Psoas muscle (tissue), 8 donors: ENCODE results near the gene GNL1. TPM values are rescaled to one million over a fixed set of nuclear protein-coding genes. Genes with fewer than 3 reads are reported as not detected.

Experiments used
- ATAC-seq, 4 donors: fragments of 200-7000 bp; cut with Tn5 transposase; one replicate each; pipeline ENCODE4 v1.9.1; 2020; ENCODE audit warnings: moderate library complexity in 3 of 4, mild to moderate bottlenecking in 2 of 4
- DNase-seq, 2 donors: peaks; one replicate each; pipeline ENCODE4 v3.0.0-alpha.2; 2020
- H3K27ac ChIP-seq: fragments of 200-600 bp; one replicate; pipeline ENCODE4 v1.8.0; 2022
- H3K27me3 ChIP-seq, 3 donors: fragments of 200-600 bp in 1 of 3; one replicate each; pipeline versions ENCODE4 v1.6.1 to v1.8.0; 2013 to 2022; ENCODE audit warnings: low read length in 2 of 3, mild to moderate bottlenecking in 2 of 3, moderate library complexity in 1 of 3; ENCODE audit not compliant: insufficient read depth in 3 of 3
- H3K36me3 ChIP-seq, 2 donors: fragments of 200-600 bp in 1 of 2; one replicate each; pipeline versions ENCODE4 v1.6.1 to v1.8.0; 2013 to 2022; ENCODE audit warnings: low read depth in 1 of 2, mild to moderate bottlenecking in 1 of 2, moderate library complexity in 1 of 2; ENCODE audit not compliant: insufficient read depth in 1 of 2
- H3K4me1 ChIP-seq: fragments of 200-600 bp; one replicate; pipeline ENCODE4 v1.8.0; 2022
- H3K4me3 ChIP-seq: fragments of 200-600 bp; one replicate; pipeline ENCODE4 v1.8.0; 2022; ENCODE audit warnings: mild to moderate bottlenecking
- H3K9me3 ChIP-seq: fragments of 200-600 bp; one replicate; pipeline ENCODE4 v1.8.0; 2022
- WGBS, 3 donors: extraction: QIAGEN DNeasy Blood & Tissue Kit; methylation state at CpG; one replicate each; pipeline versions ENCODE4 v1.1.6 to v1.1.7; 2013; 5-methylcytosine and 5-hydroxymethylcytosine counted together
- intact Hi-C, 2 donors: fragments of 100-400 bp; cut with DNase I; formaldehyde crosslinking; loops; one replicate each; pipeline versions ENCODE4 v1.11.0 to v1.14.2; 2022
- polyA plus RNA-seq, 3 donors: library from polyadenylated mRNA; stranded (reverse); fragments of 200-250 nt; gene quantifications; one replicate each; pipeline ENCODE4 v1.2.3, GENCODE V29; 2013
- total RNA-seq, 4 donors: library from RNA; stranded (reverse); fragmentation: NEBNext Ultra II Directional in 2 of 4; extraction: Animal tissue kit (Norgen Biotek cat#: 25700) in 2 of 4; gene quantifications; one replicate each; pipeline versions ENCODE4 v1.2.1 to v1.2.4, GENCODE V29; 2021 to 2023
- TF ChIP-seq, protein P1 (sequence below): fragments of 200-600 bp; IDR thresholded peaks from one replicate; pipeline ENCODE4 v1.8.0; 2022; ENCODE audit warnings: antibody characterized with exemption
- donor health status: healthy with polysubstance abuse.
- donor health status: DM: no; HTN: no; CAD: no; lungs with moderate emphysema.
- donor health status: Bipolar disorder and iron deficiency.
- donor health status: healthy.
- donor health status: DM: yes; HTN: yes; CAD: no.
- donor health status: DM: no; HTN: no; CAD: no.
- donor health status: DM: no; HTN: no; CAD: no.
- donor health status: DM: yes; HTN: yes; CAD: no.

The GNL1 gene
- total and polyA plus RNA-seq, 7 donors, result 14.2 to 32.3 (median 26.1) TPM

DNA sequence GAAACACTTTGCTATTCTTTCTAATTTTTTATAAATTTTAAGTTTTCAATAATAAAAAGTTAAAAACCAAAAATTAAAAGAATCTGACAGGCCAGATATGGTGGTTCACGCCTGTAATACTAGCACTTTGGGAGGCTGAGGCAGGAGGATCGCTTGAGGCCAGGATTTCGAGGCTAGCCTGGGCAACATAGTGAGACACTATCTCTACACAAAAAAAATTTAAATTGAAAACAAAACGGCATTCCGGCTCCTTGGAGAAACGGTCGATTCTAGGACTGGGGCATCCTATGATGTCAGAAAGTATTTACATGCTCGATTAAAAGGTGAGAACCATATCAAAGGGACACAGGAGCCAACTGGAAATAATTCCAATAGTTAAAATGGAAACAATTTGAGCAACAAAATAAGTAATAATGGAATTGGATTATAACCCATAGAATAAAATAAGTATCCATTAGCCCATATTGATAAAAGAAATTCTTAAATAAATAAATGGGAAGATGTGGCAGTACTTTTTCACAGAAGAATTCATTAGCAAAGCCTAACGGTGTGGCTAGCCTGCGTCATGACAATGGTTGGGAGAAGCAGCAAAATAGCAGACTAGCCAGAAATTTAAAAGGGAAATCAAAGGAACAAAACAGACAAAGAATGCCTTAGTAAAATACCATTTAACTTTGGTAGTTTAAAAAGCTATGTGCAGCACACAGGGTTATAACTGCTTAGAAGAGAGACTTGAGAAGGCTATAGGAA, 45.7 kb downstream of the GNL1 start:
- no peak overlapping the region for H3K27ac ChIP-seq
- 72 to 76% (median 75%) methylated on average over 10 of the region's 10 CpGs for WGBS, 3 donors
- peaks cover 0 to 3% (median 0%) of the 10 kb centered on the region in 3 donors for H3K27me3 ChIP-seq
- H3K4me3 ChIP-seq, result no peak overlapping the region
- no peak for DNase-seq
- no peaks in the 10 kb centered on the region for H3K36me3 ChIP-seq
- H3K4me1 ChIP-seq, result no peaks in the 10 kb centered on the region
- intact Hi-C loops, result no loop called here
- no peak for ATAC-seq
- no peaks in the 10 kb centered on the region for H3K9me3 ChIP-seq
- TF ChIP-seq, protein P1, sequence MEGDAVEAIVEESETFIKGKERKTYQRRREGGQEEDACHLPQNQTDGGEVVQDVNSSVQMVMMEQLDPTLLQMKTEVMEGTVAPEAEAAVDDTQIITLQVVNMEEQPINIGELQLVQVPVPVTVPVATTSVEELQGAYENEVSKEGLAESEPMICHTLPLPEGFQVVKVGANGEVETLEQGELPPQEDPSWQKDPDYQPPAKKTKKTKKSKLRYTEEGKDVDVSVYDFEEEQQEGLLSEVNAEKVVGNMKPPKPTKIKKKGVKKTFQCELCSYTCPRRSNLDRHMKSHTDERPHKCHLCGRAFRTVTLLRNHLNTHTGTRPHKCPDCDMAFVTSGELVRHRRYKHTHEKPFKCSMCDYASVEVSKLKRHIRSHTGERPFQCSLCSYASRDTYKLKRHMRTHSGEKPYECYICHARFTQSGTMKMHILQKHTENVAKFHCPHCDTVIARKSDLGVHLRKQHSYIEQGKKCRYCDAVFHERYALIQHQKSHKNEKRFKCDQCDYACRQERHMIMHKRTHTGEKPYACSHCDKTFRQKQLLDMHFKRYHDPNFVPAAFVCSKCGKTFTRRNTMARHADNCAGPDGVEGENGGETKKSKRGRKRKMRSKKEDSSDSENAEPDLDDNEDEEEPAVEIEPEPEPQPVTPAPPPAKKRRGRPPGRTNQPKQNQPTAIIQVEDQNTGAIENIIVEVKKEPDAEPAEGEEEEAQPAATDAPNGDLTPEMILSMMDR, result no peak

DNA sequence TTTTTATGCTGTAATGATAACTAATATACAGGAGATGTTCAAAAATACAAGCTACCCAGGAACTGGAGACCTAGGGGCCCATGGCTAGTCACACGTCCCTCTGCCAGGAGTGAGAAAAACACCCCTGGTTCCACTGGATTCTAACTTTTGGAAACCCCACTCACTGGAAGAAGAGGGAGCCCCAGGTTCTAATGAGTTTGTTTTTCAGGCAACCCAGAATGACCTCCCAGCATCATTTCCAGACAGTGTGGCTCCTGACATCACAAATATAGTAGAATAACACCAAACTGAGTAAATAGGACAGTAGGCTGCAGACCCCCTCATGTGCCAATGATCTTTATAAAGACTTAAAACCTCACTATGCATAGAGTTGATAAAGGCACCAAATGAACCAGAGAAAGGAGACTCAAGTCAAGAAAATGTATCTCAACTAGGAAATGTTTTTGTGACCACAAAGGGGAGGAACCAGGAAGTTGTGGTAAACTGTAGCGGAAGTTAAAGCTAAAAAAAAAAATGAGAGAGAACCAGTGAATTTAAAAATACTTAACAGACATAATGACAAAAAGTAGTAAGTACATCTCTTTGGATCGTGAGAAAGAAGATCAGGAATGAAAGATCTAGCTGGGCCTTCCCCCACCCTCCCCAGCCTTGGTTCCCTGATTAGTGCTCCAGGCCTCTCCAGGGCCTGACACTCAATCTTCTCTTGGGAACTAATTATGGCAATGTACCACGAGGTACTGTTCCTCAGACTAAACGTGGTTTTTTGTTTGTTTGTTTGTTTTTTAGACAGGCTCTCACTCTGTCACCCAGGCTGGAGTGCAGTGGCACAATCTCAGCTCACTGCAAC, 47.2 kb downstream of the GNL1 start:
- no peak for ATAC-seq
- Histone ChIP-seq H3K4me3 (no peak overlapping the region), H3K9me3 (no peaks in the 10 kb centered on the region), H3K27ac (no peak overlapping the region), H3K27me3 (peaks cover 0 to 8% (median 0%) of the 10 kb centered on the region in 3 donors), H3K36me3 (no peaks in the 10 kb centered on the region), H3K4me1 (no peaks in the 10 kb centered on the region)
- no peak for DNase-seq
- 34 to 43% (median 41%) methylated on average over 5 of the region's 5 CpGs for WGBS, 3 donors
- TF ChIP-seq, protein P1, result no peak
- intact Hi-C loops, result no loop called here

DNA sequence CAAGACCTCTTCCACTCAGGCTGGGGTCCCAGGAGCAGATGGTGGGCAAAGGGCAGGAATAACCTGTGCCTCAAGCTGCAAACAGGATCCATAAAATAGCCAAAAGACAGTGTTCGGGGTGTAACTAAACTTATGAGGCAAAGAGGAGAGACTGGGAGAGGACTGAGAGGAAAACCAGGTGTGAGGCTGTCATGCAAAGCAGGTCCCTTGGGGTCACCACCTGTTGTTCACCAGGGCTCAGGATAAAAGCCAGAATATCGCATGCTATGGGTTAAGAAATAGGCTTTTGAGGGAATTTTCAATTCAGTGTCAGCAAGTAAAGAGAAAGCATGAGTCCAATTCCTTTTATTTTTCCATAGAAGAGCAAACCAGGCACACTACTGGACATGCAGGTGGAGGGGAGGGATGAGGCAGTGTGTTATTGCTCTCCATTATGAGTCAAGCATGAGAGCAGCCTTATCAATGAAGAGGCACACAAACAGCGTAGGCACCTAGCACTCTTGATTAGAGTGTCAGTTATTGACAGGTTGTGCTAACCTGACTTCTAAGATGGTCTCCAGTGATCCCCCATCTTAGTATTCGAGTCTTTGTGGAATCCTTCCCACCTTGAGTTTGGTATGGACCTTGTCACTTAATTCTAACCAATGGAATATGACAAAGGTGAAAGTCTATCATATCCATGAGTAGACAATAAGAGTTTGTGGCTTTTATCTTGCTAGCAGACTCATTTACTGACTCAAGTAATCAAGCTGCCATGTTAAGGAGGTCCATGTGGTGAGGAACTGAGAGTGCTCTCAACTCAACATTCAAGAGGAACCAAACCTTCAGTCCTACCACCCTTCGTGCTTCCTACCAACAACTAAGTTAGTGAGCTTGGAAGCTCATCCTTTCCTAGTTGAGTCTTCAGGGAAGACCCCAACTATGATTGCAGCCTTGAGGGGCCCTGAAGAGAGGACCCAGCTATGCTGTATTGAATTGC, 48.2 kb downstream of the GNL1 start:
- Histone ChIP-seq H3K9me3 (no peaks in the 10 kb centered on the region), H3K27ac (no peak overlapping the region), H3K36me3 (no peaks in the 10 kb centered on the region), H3K4me3 (no peak overlapping the region), H3K4me1 (no peaks in the 10 kb centered on the region), H3K27me3 (peaks cover 0 to 6% (median 0%) of the 10 kb centered on the region in 3 donors)
- TF ChIP-seq, protein P1, result no peak
- WGBS, 3 donors, result 79 to 83% (median 81%) methylated on average over 5 of the region's 5 CpGs
- intact Hi-C loops, result no loop called here
- ATAC-seq (no peak), DNase-seq (no peak)
